GM12878 (cell line): ENCODE data around the gene ULK1. TPM values are rescaled to one million over a fixed set of nuclear protein-coding genes. Genes with fewer than 3 reads are reported as not detected.

ENCODE experiments used
- ATAC-seq: fragments of 200-7000 bp; cut with Tn5 transposase; 3 replicates; pipeline ENCODE4 v1.9.1; 2020; ENCODE audit warnings: mild to moderate bottlenecking, moderate library complexity
- BruUV-seq: library from RNA; stranded (reverse); fragments of 400-500 nt; replicated peaks from 2 replicates; lab custom pipeline; 2021; lab: Mats Ljungman, UMichigan
- CTCF ChIA-PET: fragments of 300-600 bp; sonication (Branson Sonifier 250); formaldehyde crosslinking; extraction: SDS; loops from one replicate; lab custom pipeline; 2021; ENCODE audit warnings: inconsistent platforms; lab: Yijun Ruan, JAX
- POLR2A ChIA-PET: fragments of 350-600 bp; formaldehyde crosslinking; extraction: SDS; loops from one replicate; lab custom pipeline; 2021; ENCODE audit warnings: inconsistent platforms; lab: Charles Lee
- RAD21 ChIA-PET: fragments of 300-600 bp; sonication (Branson Sonifier 250); formaldehyde crosslinking; loops from one replicate; lab custom pipeline; 2023; ENCODE audit warnings: antibody characterized with exemption; ENCODE audit not compliant: unreplicated experiment; lab: Charles Lee
- SMC1A ChIA-PET: fragments of 300-600 bp; sonication (Branson Sonifier 250); formaldehyde crosslinking; loops from one replicate; lab custom pipeline; 2023; ENCODE audit not compliant: unreplicated experiment, uncharacterized antibody; lab: Charles Lee
- DNase-seq: peaks from one replicate; pipeline ENCODE4 v3.0.0-alpha.2; 2011; ENCODE audit warnings: low read depth, low spot score
- FAIRE-seq: peaks from 3 replicates; lab custom pipeline; 2011; peaks lifted over from hg19 to GRCh38; lab: Jason Lieb, UNC
- H2AFZ ChIP-seq: 2 replicates; pipeline ENCODE4 v1.6.0; 2011; ENCODE audit warnings: low read depth, low read length, control low read depth; ENCODE audit not compliant: control insufficient read depth
- H3K27ac ChIP-seq: 2 replicates; pipeline ENCODE4 v1.5.1; 2011; ENCODE audit warnings: control low read depth; ENCODE audit not compliant: control insufficient read depth, insufficient read depth
- H3K27me3 ChIP-seq, 2 experiments: replicated peaks in 1 of 2; 2 replicates each; pipeline versions ENCODE4 v1.6.0 to v1.6.1; 2011; ENCODE audit warnings: low read length in 1 of 2; ENCODE audit not compliant: control insufficient read depth in 2 of 2, insufficient read depth in 2 of 2
- H3K36me3 ChIP-seq, 2 experiments: 2 replicates each; pipeline ENCODE4 v1.5.1; 2011; ENCODE audit warnings: low read length in 1 of 2; ENCODE audit not compliant: control insufficient read depth in 2 of 2, insufficient read depth in 2 of 2
- H3K4me1 ChIP-seq: 2 replicates; pipeline ENCODE4 v1.6.1; 2011; ENCODE audit warnings: mild to moderate bottlenecking, low read length, moderate library complexity, mixed read lengths; ENCODE audit not compliant: control insufficient read depth, insufficient read depth
- H3K4me2 ChIP-seq: 2 replicates; pipeline ENCODE4 v1.6.0; 2011; ENCODE audit warnings: control low read depth; ENCODE audit not compliant: control insufficient read depth, insufficient read depth
- H3K4me3 ChIP-seq: fragments of 200-600 bp; sonication (generic); 2 replicates; pipeline ENCODE4 v1.5.1; 2016
- H3K79me2 ChIP-seq: 2 replicates; pipeline ENCODE4 v1.6.0; 2011; ENCODE audit warnings: low read length; ENCODE audit not compliant: control insufficient read depth, insufficient read depth
- H3K9ac ChIP-seq: 2 replicates; pipeline ENCODE4 v1.8.0; 2011; ENCODE audit warnings: low read length, control low read depth, mixed read lengths; ENCODE audit not compliant: control insufficient read depth, insufficient read depth
- H3K9me3 ChIP-seq: replicated peaks from 3 replicates; pipeline ENCODE4 v1.5.1; 2011; ENCODE audit warnings: mild to moderate bottlenecking, low read length; ENCODE audit not compliant: control insufficient read depth, insufficient read depth
- H4K20me1 ChIP-seq: 2 replicates; pipeline ENCODE4 v1.6.0; 2011; ENCODE audit not compliant: control insufficient read depth, insufficient read depth
- BHLHE40 ChIP-seq, 2 experiments: fragments of 450-650 bp in 1 of 2; IDR thresholded peaks; 2 replicates each; pipeline ENCODE4 v1.6.1; 2011 to 2017; ENCODE audit warnings: low read depth in 2 of 2, borderline replicate concordance in 1 of 2, improper control_type of control experiment in 1 of 2, low read length in 1 of 2, mild to moderate bottlenecking in 1 of 2
- CEBPZ ChIP-seq: fragments of 150-350 bp; IDR thresholded peaks from 2 replicates; pipeline ENCODE4 v1.6.1; 2016; ENCODE audit warnings: low read depth, low read length
- DPF2 ChIP-seq: fragments of 450-650 bp; IDR thresholded peaks from 2 replicates; pipeline ENCODE4 v1.6.1; 2017; ENCODE audit warnings: mild to moderate bottlenecking
- ELK1 ChIP-seq: IDR thresholded peaks from 2 replicates; pipeline ENCODE4 v1.6.1; 2012; ENCODE audit warnings: low read depth, low read length, improper control_type of control experiment
- FOS ChIP-seq: IDR thresholded peaks from 3 replicates; pipeline ENCODE4 v1.6.1; 2011; ENCODE audit warnings: borderline replicate concordance; ENCODE audit not compliant: insufficient read length; ENCODE audit errors: extremely low read depth
- NKRF ChIP-seq: fragments of 450-650 bp; conservative IDR thresholded peaks from 2 replicates; pipeline ENCODE4 v1.6.1; 2017; ENCODE audit warnings: mild to moderate bottlenecking, moderate library complexity
- PAX5 ChIP-seq: IDR thresholded peaks from 2 replicates; pipeline ENCODE4 v1.6.1; 2011; ENCODE audit warnings: low read depth, low read length, borderline replicate concordance
- PBX3 ChIP-seq: IDR thresholded peaks from 2 replicates; pipeline ENCODE4 v1.6.1; 2011; ENCODE audit warnings: mild to moderate bottlenecking, low read depth, low read length, moderate library complexity; ENCODE audit not compliant: insufficient replicate concordance
- POLR2AphosphoS2 ChIP-seq: IDR thresholded peaks from 2 replicates; pipeline ENCODE4 v1.6.1; 2011; ENCODE audit warnings: low read depth, mild to moderate bottlenecking, low read length, improper control_type of control experiment, moderate library complexity
- ZZZ3 ChIP-seq: IDR thresholded peaks from 2 replicates; pipeline ENCODE4 v1.6.1; 2011; ENCODE audit warnings: low read depth; ENCODE audit not compliant: control insufficient read depth, insufficient read length
- WGBS: methylation state at CpG from one replicate; pipeline ENCODE4 v1.1.6; 2016; ENCODE audit warnings: low lambda C conversion rate; ENCODE audit not compliant: insufficient replicate concordance, insufficient coverage; ENCODE audit errors: missing lambda C conversion rate; 5-methylcytosine and 5-hydroxymethylcytosine counted together
- in situ Hi-C: fragments of 300-500 bp; cut with MboI; formaldehyde crosslinking; loops from 9 replicates; pipeline ENCODE4 v1.14.3; 2018; ENCODE audit warnings: mixed read lengths
- intact Hi-C: fragments of 100-400 bp; cut with micrococcal nuclease; formaldehyde crosslinking; loops from one replicate; pipeline ENCODE4 v1.14.2; 2022; ENCODE audit not compliant: unreplicated experiment
- polyA plus RNA-seq, 11 experiments: library from polyadenylated mRNA; depleted of rRNA in 4 of 11; unstranded in 6 of 11; stranded (reverse) in 5 of 11; fragments of >200 nt; fragmentation: Nextera tagmentation in 4 of 11; fragmentation: Illumina TruSeq in 1 of 11; extraction: Ambion mirVana in 4 of 11; extraction: Trizol in 1 of 11; gene quantifications; 1 replicate in 1 of 11; 2 replicates in 10 of 11; pipeline versions ENCODE4 v1.2.1 to v1.2.3, GENCODE V29; 2011 to 2016; ENCODE audit warnings: inconsistent platforms in 2 of 11, missing spikeins in 2 of 11, low read depth in 1 of 11
- total RNA-seq, 4 experiments: library from RNA; depleted of rRNA in 3 of 4; stranded (reverse); fragments of >200 nt in 3 of 4; fragmentation: Illumina TruSeq in 1 of 4; extraction: Trizol in 1 of 4; gene quantifications; 2 replicates each; pipeline versions ENCODE4 v1.2.1 to v1.2.3, GENCODE V29; 2013 to 2021

The ULK1 gene
- total and polyA plus RNA-seq, 10 of the 15 experiments (the other 5 are each of a cell fraction or from before 2014, with no cell fraction given), result 0.13 to 14.1 (median 1.5) TPM

- POLR2A ChIA-PET, result no interaction called here
- CTCF ChIA-PET, result no interaction called here
- Histone ChIP-seq H3K9me3 (no peaks in the 10 kb centered on the region), H3K4me1 (no peaks in the 10 kb centered on the region), H3K4me2 (no peak overlapping the region)
- intact Hi-C loops, result no loop called here
- DNase-seq, result no peak
- WGBS, result 74% methylated on average over 8 of the region's 8 CpGs
- TF ChIP-seq PBX3, result no peak
- TF ChIP-seq ELK1, result no peak
- no peak for TF ChIP-seq NKRF
- no peak for TF ChIP-seq BHLHE40 (IDR thresholded peaks at IDR 0.05; ENCODE audit: borderline replicate concordance in 1 of 2, low read depth in 2 of 2, low read length in 1 of 2)
- TF ChIP-seq CEBPZ, result no peak
- no peak for TF ChIP-seq ZZZ3
- TF ChIP-seq FOS, result no peak
- TF ChIP-seq PAX5, result no peak
- TF ChIP-seq POLR2AphosphoS2, result no peak
- TF ChIP-seq DPF2, result no peak
- TF ChIP-seq, all 136 proteins: peak for 0
- ChIA-PET SMC1A (no interaction called here), RAD21 (no interaction called here)
- Histone ChIP-seq H2AFZ (no peak overlapping the region), H3K79me2 (no peaks in the 10 kb centered on the region), H3K9ac (no peak overlapping the region), H3K27me3 (no peaks in the 10 kb centered on the region), H3K4me3 (no peak overlapping the region), H3K36me3 (no peaks in the 10 kb centered on the region), H3K27ac (no peak overlapping the region), H4K20me1 (no peaks in the 10 kb centered on the region)
- no peak for FAIRE-seq
- in situ Hi-C loops, result no loop called here
- no peak for ATAC-seq
- BruUV-seq, result no TSS peak
Measured at GRCh38 chr12:131864469-131864868, 30.0 kb upstream of the ULK1 start.
